PFSK-1 (cell line): Measurements from ENCODE around the gene EIF2S2.

Experiments used
- FOXP2 ChIP-seq: optimal IDR thresholded peaks from 2 replicates; pipeline ENCODE3; 2011; ENCODE audit warnings: borderline replicate concordance, control low read depth, inconsistent platforms; ENCODE audit not compliant: insufficient read depth; ENCODE audit errors: extremely low read length, extremely low read depth
- POLR2AphosphoS5 ChIP-seq: IDR thresholded peaks from 2 replicates; pipeline ENCODE4 v1.6.1; 2012; ENCODE audit warnings: low read depth, mild to moderate bottlenecking, control low read depth, low read length, moderate library complexity
- SIN3A ChIP-seq: IDR thresholded peaks from 2 replicates; pipeline ENCODE4 v1.6.1; 2012; ENCODE audit warnings: mild to moderate bottlenecking, low read length, moderate library complexity, borderline replicate concordance; ENCODE audit not compliant: insufficient read depth
- TAF1 ChIP-seq: IDR thresholded peaks from 2 replicates; pipeline ENCODE4 v1.6.1; 2012; ENCODE audit warnings: low read length, control low read depth, borderline replicate concordance; ENCODE audit not compliant: insufficient read depth
- TF ChIP-seq, protein P1 (sequence below), 2 experiments: IDR thresholded peaks; 2 replicates each; pipeline versions ENCODE4 v1.6.1 to v1.8.0; 2011 to 2012; ENCODE audit warnings: low read depth in 2 of 2, low read length in 2 of 2, control low read depth in 1 of 2, inconsistent platforms in 1 of 2, mild to moderate bottlenecking in 1 of 2, moderate library complexity in 1 of 2; ENCODE audit not compliant: insufficient read depth in 1 of 2

- TF ChIP-seq POLR2AphosphoS5 (no peak), TAF1 (no peak), SIN3A (no peak), FOXP2 (no peak)
- TF ChIP-seq, protein P1, sequence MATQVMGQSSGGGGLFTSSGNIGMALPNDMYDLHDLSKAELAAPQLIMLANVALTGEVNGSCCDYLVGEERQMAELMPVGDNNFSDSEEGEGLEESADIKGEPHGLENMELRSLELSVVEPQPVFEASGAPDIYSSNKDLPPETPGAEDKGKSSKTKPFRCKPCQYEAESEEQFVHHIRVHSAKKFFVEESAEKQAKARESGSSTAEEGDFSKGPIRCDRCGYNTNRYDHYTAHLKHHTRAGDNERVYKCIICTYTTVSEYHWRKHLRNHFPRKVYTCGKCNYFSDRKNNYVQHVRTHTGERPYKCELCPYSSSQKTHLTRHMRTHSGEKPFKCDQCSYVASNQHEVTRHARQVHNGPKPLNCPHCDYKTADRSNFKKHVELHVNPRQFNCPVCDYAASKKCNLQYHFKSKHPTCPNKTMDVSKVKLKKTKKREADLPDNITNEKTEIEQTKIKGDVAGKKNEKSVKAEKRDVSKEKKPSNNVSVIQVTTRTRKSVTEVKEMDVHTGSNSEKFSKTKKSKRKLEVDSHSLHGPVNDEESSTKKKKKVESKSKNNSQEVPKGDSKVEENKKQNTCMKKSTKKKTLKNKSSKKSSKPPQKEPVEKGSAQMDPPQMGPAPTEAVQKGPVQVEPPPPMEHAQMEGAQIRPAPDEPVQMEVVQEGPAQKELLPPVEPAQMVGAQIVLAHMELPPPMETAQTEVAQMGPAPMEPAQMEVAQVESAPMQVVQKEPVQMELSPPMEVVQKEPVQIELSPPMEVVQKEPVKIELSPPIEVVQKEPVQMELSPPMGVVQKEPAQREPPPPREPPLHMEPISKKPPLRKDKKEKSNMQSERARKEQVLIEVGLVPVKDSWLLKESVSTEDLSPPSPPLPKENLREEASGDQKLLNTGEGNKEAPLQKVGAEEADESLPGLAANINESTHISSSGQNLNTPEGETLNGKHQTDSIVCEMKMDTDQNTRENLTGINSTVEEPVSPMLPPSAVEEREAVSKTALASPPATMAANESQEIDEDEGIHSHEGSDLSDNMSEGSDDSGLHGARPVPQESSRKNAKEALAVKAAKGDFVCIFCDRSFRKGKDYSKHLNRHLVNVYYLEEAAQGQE (IDR thresholded peaks at IDR 0.05; ENCODE audit: insufficient read depth in 1 of 2, low read depth in 2 of 2, low read length in 2 of 2), result no peak
These were observed 19.4 kb upstream of the EIF2S2 start for GRCh38 chr20:34131491-34131890.
